Keratinocyte (primary cell): ENCODE results near the gene CTNND2. TPM values are rescaled to one million over a fixed set of nuclear protein-coding genes. Genes with fewer than 3 reads are reported as not detected.

ENCODE experiments used
- DNase-seq: peaks from one replicate; pipeline ENCODE4 v3.0.0-alpha.2; 2011; ENCODE audit warnings: low read depth, missing footprints, low spot score
- FAIRE-seq: peaks from 2 replicates; lab custom pipeline; 2011; peaks lifted over from hg19 to GRCh38; lab: Jason Lieb, UNC
- H2AFZ ChIP-seq: 2 replicates; pipeline ENCODE4 v1.6.0; 2012; ENCODE audit warnings: low read length, control low read depth, inconsistent platforms; ENCODE audit not compliant: control insufficient read depth
- H3K27ac ChIP-seq: 2 replicates; pipeline ENCODE4 v1.5.1; 2011; ENCODE audit warnings: low read length; ENCODE audit not compliant: control insufficient read depth, insufficient read depth
- H3K27me3 ChIP-seq: 3 replicates; pipeline ENCODE4 v1.6.0; 2011; ENCODE audit warnings: low read length; ENCODE audit not compliant: control insufficient read depth, insufficient read depth; ENCODE audit errors: extremely low read depth
- H3K36me3 ChIP-seq, 2 experiments: 2 replicates in 1 of 2; 3 replicates in 1 of 2; pipeline ENCODE4 v1.5.1; 2011; ENCODE audit warnings: low read length in 2 of 2, mild to moderate bottlenecking in 1 of 2; ENCODE audit not compliant: control insufficient read depth in 2 of 2, insufficient read depth in 2 of 2; ENCODE audit errors: extremely low read depth in 1 of 2
- H3K4me1 ChIP-seq: 3 replicates; pipeline ENCODE4 v1.5.1; 2011; ENCODE audit warnings: low read length; ENCODE audit not compliant: control insufficient read depth, insufficient read depth; ENCODE audit errors: extremely low read depth
- H3K4me2 ChIP-seq: 3 replicates; pipeline ENCODE4 v1.6.0; 2011; ENCODE audit warnings: low read depth, low read length; ENCODE audit not compliant: control insufficient read depth, insufficient read depth; ENCODE audit errors: extremely low read depth
- H3K4me3 ChIP-seq, 3 experiments: fragments of 200-600 bp in 1 of 3; sonication (generic) in 1 of 3; 2 replicates in 2 of 3; 3 replicates in 1 of 3; pipeline ENCODE4 v1.5.1; 2011 to 2016; ENCODE audit warnings: low read length in 3 of 3, mild to moderate bottlenecking in 3 of 3, control low read depth in 2 of 3, inconsistent platforms in 1 of 3, low read depth in 1 of 3, mixed read lengths in 1 of 3, mixed run types in 1 of 3, moderate library complexity in 1 of 3; ENCODE audit not compliant: control insufficient read depth in 2 of 3, insufficient read depth in 2 of 3; ENCODE audit errors: extremely low read depth in 1 of 3
- H3K79me2 ChIP-seq: 2 replicates; pipeline ENCODE4 v1.6.0; 2012; ENCODE audit warnings: low read length; ENCODE audit not compliant: control insufficient read depth, insufficient read depth
- H3K9ac ChIP-seq: 3 replicates; pipeline ENCODE4 v1.6.0; 2011; ENCODE audit warnings: low read length; ENCODE audit not compliant: control insufficient read depth, insufficient read depth; ENCODE audit errors: extremely low read depth
- H3K9me1 ChIP-seq: 3 replicates; pipeline ENCODE4 v1.6.0; 2011; ENCODE audit warnings: low read length; ENCODE audit not compliant: control insufficient read depth, insufficient read depth; ENCODE audit errors: extremely low read depth
- H3K9me3 ChIP-seq: 2 replicates; pipeline ENCODE4 v1.5.1; 2012; ENCODE audit warnings: low read depth, low read length; ENCODE audit not compliant: control insufficient read depth
- H4K20me1 ChIP-seq: 3 replicates; pipeline ENCODE4 v1.6.0; 2011; ENCODE audit warnings: low read length; ENCODE audit not compliant: control insufficient read depth, insufficient read depth; ENCODE audit errors: extremely low read depth
- CTCF ChIP-seq, 3 experiments: IDR thresholded peaks in 1 of 3; conservative IDR thresholded peaks in 1 of 3; optimal IDR thresholded peaks in 1 of 3; 2 replicates in 2 of 3; 3 replicates in 1 of 3; pipeline versions ENCODE3 to v1.5.1; 2011; ENCODE audit warnings: low read length in 3 of 3, mild to moderate bottlenecking in 3 of 3, moderate library complexity in 2 of 3, control low read depth in 1 of 3, inconsistent platforms in 1 of 3; ENCODE audit not compliant: insufficient read depth in 2 of 3; ENCODE audit errors: extremely low read depth in 1 of 3
- EZH2 ChIP-seq: IDR thresholded peaks from one replicate; pipeline ENCODE4 v1.6.1; 2012; ENCODE audit warnings: inconsistent platforms, mild to moderate bottlenecking, low read length, moderate library complexity
- dilution Hi-C: fragments of 300-500 bp; cut with MboI; formaldehyde crosslinking; loops from one replicate; pipeline ENCODE4 v1.7.0; 2020; ENCODE audit warnings: low sequenced_read_pairs; ENCODE audit not compliant: extremely low pct_ligation_motif_present
- polyA plus RNA-seq, 5 experiments: library from polyadenylated mRNA; depleted of rRNA in 3 of 5; stranded (reverse) in 3 of 5; stranded (forward) in 1 of 5; unstranded in 1 of 5; fragments of >200 nt; gene quantifications; 1 replicate in 1 of 5; 2 replicates in 3 of 5; 3 replicates in 1 of 5; pipeline versions ENCODE4 v1.2.1 to v1.2.3, GENCODE V29; 2011 to 2012; ENCODE audit warnings: missing spikeins in 2 of 5, low read depth in 1 of 5, low replicate concordance in 1 of 5

Gene CTNND2
- polyA plus RNA-seq, 1 donor (not counting 4 experiments of a cell fraction or from before 2014, with no cell fraction given) = not detected

GRCh38 chr5:11281842-11282241 lies 622.4 kb downstream of the CTNND2 start:
- FAIRE-seq (no peak), DNase-seq (no peak)
- no peaks in the 10 kb centered on the region for H4K20me1 ChIP-seq
- no peaks in the 10 kb centered on the region for H3K9me3 ChIP-seq
- H3K4me2 ChIP-seq = no peak overlapping the region
- H2AFZ ChIP-seq = no peak overlapping the region
- dilution Hi-C loops = no loop called here
- H3K4me3 ChIP-seq = no peak overlapping the region
- H3K4me1 ChIP-seq = no peaks in the 10 kb centered on the region
- TF ChIP-seq EZH2 (no peak), CTCF (optimal IDR thresholded peaks at IDR 0.05 in 1 of 3, IDR thresholded peaks at IDR 0.05 in 1 of 3, conservative IDR thresholded peaks at IDR 0.05 in 1 of 3; ENCODE audit: extremely low read depth in 1 of 3, insufficient read depth in 2 of 3, low read length in 3 of 3) (no peak)
- no peaks in the 10 kb centered on the region for H3K27me3 ChIP-seq
- H3K79me2 ChIP-seq = no peaks in the 10 kb centered on the region
- H3K9ac ChIP-seq = no peak overlapping the region
- no peaks in the 10 kb centered on the region for H3K9me1 ChIP-seq
- no peak overlapping the region for H3K27ac ChIP-seq
- H3K36me3 ChIP-seq = no peaks in the 10 kb centered on the region

GRCh38 chr5:11277323-11277722 lies 626.9 kb downstream of the CTNND2 start:
- TF ChIP-seq CTCF (optimal IDR thresholded peaks at IDR 0.05 in 1 of 3, IDR thresholded peaks at IDR 0.05 in 1 of 3, conservative IDR thresholded peaks at IDR 0.05 in 1 of 3; ENCODE audit: extremely low read depth in 1 of 3, insufficient read depth in 2 of 3, low read length in 3 of 3) (no peak), EZH2 (no peak)
- FAIRE-seq (no peak), DNase-seq (no peak)
- H3K4me3 ChIP-seq = no peak overlapping the region
- H2AFZ ChIP-seq = no peak overlapping the region
- H3K9me1 ChIP-seq = no peaks in the 10 kb centered on the region
- H4K20me1 ChIP-seq = no peaks in the 10 kb centered on the region
- no peaks in the 10 kb centered on the region for H3K9me3 ChIP-seq
- no peak overlapping the region for H3K27ac ChIP-seq
- no peak overlapping the region for H3K4me2 ChIP-seq
- H3K27me3 ChIP-seq = no peaks in the 10 kb centered on the region
- no peaks in the 10 kb centered on the region for H3K36me3 ChIP-seq
- H3K9ac ChIP-seq = no peak overlapping the region
- dilution Hi-C loops = no loop called here
- no peaks in the 10 kb centered on the region for H3K79me2 ChIP-seq
- H3K4me1 ChIP-seq = no peaks in the 10 kb centered on the region
